HPDE6-E6E7 (cell line): ENCODE measurements around the gene COL5A1.

Source experiments
- DNase-seq: peaks from one replicate; pipeline ENCODE4 v3.0.0; 2011; ENCODE audit warnings: missing footprints; ENCODE audit errors: extremely low spot score

Gene COL5A1

DNA sequence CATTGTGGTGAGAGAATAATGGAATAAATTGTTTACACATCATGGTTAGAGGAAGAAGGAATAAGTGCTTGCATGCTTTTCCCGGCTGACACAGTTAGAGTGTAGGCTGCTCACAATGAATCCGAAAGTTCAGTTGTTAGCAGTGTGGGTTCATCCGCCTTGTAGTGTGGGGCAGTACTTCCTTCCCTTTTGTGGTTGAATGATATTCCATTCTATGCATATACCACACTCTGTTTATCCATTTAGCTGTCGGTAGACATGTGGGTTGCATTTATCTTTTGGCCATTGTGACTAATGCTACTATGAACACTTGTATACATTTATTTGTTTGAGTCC is 84.0 kb downstream of the COL5A1 start:
- DNase-seq = no peak

DNA sequence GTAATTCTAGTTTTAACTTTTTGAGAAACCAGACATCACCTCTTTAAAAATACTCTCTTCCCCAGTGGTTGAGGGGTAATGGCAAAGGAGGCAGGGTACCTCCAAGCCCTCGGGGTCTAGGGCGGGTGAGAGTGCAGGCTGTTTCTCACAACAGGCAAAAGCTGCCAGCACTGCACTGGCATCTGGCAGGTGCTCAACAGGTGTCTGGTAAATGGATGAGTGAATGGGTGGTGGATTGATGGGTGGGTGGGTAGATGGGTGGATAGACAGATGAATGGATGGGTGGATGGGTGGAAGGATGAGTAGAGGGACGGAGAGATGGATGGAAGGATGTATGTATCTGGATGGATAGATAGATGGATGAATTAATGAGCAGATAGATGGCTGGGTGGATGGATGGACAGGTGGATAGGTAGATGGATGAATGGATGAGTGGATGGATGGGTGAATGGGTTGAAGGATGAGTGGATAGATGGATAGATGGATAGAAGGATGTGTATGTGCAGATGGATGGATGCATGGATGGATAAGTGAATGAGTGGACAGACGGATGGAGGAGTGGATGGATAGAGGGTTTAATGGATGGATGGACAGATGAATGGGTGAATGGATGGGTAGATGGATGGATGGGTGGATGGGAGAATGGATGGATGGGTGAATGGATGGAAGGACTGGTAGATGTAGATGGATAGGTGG is 84.6 kb downstream of the COL5A1 start:
- no peak for DNase-seq

DNA sequence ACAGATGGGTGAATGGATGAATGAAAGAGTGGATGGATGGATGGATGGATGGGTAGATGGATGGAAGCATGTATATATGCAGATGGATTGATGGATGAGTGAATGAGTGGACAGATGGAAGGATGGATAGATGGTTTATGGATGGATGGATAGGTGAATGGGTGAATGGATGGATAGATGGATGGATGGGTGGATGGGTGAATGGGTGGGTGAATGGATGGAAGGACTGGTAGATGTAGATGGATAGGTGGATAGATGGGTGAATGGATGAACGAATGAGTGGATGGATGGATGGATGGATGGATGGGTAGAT is 85.1 kb downstream of the COL5A1 start:
- DNase-seq = no peak

DNA sequence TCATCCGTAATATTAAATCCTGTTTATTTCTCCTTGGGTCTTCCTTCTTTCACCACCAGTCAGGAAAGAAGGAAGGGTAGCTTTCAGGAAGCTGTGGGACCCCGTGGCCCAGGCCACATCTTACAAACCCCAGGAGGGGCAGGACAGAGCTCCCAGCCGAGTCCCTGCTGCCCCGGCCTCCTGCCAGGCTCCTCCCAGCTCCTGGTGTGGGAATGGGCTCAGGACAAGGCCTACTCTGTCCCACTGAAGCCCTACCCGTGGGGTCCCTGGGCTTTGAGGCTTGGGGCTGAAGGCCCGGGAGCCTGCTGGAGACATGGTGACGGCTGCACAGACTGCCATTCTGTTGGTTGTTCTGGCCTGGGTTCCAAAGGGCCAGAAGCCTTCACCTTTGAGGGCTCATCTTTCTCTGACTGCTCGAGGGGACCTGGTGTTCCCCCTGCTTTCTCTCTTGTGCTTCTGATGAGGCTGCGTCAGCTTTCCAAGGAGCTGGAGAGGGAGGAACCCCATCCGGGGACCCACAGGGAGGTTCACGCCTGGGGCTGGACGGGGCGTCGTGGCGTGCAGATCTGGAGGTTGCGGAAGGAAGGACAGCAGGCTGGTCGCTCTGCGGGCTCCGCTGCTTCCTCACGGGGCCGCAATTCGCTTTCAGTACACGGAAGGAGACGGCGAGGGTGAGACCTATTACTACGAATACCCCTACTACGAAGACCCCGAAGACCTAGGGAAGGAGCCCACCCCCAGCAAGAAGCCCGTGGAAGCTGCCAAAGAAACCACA is 86.6 kb downstream of the COL5A1 start:
- DNase-seq = no peak

DNA sequence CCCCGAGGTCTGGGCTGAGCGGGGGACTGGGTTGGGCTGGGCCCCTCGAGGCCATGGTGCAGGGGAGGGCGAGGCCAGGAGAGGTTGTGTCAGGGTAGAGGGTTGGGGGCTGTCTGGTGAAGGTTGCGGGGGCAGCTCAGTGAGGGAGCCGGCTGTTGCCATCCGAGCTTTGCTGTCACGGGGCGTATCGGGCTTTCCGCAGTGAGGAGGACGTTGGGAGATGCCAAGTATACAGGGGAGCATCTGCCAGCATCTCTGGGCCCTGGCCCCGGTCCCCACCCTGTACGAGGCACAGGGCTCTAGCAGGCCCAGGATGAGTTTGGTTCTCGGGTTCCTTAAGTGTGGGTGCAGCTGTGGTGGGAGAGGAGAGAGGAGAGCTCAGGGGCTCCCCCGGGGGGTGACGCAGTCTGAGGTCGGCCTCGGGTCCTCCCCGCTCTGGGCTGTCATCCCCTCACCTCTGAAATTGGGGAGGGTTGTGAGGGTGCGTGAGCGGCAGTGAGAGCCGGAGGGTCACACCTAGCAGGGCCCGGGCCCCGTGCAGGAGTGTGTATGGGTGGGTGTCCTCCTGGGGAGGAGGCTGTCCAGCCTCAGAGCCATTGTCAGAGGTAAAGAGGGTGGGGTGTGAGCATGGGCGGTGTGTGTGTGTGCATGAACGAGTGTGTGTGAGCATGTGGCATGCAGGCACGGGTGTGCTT is 87.3 kb downstream of the COL5A1 start:
- DNase-seq = no peak

DNA sequence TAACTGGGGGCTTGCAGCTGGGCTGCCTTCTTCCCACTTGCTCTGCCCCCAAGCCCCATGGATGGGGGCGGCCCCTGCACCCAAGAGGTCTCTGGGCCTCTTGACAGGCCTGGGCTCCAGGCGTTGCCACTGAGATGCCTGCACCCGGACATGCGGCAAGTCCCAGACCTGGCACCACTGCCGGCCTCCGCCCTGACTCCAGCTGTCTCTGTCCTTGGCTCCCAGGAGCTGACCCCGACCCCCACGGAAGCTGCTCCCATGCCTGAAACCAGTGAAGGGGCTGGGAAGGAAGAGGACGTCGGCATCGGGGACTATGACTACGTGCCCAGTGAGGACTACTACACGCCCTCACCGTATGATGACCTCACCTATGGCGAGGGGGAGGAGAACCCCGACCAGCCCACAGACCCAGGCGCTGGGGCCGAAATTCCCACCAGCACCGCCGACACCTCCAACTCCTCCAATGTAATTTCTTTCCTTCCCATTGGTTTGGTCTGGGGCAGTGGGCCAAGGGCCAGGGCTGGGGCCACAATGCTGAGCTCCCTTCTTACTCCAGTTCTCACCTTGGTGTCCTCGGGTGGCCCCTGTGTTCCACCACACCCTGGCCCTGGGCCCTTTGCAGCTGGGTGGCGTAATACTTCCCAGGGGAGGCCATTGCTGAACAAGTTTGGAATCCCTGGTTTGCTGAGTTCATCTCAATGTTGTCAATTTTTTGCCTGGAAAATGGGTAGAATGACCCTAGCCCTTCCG is 88.6 kb downstream of the COL5A1 start:
- no peak for DNase-seq

DNA sequence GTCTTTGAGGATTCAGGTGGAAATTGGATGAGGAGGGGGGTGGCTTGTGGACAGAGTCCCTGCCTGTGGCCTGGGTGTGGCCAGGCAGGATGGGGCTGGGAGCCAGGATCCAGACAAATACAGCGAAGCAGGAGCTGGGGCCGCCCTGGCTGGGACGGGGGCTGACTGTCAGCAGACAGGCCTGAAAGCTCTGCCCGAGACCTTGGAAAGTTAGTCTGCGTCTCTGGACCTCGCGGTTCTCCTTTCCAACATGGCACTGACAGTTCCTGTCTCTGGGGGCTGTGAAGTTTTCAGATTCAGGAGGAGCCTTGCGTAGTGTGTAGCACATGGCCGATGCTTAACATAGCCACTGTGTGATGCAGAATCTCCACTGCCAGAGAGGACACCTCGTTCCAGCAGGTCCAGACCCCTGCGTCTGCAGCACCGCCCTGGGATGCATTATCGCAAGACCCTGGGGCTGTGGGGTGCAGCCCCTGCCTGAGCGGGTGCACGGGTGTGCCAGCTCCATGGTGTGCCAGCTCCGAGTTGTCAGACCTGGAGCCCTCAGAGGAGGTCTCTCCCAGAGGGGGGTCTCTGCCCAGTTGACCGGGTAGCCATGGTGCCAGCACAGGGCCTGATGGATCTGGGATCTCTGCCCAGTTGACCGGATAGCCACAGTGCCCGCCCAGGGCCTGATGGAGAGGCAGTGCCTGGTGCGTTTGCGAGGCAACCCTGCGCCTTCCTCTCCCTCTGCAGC is 89.3 kb downstream of the COL5A1 start:
- DNase-seq = no peak

DNA sequence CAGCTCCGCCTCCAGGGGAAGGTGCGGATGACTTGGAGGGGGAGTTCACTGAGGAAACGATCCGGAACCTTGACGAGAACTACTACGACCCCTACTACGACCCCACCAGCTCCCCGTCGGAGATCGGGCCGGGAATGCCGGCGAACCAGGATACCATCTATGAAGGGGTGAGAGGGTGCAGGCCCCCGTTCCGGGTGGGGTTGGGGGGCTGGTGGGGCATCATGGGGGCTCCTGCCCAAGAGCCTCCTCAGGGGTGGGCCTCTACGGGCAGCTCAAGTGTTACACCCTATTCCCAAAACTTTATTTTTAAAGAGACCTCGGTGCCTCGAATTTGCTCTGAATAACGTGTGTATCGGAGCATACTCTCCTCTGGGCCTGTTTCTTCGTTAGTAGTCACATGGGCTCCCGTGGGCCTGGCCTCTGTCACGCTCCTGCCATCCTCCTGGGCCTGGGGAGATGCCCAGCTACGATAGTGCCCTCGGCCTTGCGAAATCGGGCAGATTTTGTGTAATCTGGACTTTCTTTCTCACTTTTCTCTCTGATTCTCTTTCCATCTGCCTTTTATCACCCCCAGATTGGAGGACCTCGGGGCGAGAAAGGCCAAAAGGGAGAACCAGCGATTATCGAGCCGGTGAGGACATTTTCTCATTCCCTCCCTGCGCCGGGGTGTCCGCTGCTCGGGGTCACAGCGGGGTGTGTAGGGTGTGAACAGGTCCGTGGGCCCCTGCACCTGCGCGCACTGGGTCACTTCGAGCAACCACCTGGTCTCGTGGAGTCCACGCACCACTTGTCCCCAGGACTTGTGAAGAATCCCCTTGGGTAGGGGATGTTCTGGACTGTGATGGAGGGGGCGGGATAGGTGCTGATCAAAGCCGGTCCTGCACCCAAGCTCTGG is 90.1 kb downstream of the COL5A1 start:
- DNase-seq = no peak

GRCh38 chr9:134732392-134733110 is 90.9 kb downstream of the COL5A1 start:
- DNase-seq = no peak

- DNase-seq = no peak
Measured at GRCh38 chr9:134733480-134734232, 92.1 kb downstream of the COL5A1 start.

DNA sequence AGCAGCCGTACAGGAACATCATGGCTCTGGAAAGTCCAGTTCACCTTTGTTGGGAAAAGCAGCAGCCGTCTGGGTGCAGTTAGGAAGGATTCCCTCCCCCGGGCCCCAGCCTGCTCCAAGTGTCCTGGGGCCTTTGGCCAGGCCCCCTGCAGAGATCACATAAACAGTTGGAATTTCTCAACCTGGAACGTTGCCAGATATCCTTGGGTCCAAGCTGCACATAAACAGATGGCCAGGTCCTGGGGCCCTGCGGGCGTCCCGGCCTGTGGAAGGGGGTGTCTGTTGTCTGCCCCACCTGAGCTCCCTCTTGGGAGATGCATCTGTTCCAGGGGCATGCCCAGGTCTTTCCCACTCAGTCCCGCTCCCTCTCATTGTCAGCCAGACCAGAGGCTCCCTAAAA is 92.7 kb downstream of the COL5A1 start:
- no peak for DNase-seq

DNA sequence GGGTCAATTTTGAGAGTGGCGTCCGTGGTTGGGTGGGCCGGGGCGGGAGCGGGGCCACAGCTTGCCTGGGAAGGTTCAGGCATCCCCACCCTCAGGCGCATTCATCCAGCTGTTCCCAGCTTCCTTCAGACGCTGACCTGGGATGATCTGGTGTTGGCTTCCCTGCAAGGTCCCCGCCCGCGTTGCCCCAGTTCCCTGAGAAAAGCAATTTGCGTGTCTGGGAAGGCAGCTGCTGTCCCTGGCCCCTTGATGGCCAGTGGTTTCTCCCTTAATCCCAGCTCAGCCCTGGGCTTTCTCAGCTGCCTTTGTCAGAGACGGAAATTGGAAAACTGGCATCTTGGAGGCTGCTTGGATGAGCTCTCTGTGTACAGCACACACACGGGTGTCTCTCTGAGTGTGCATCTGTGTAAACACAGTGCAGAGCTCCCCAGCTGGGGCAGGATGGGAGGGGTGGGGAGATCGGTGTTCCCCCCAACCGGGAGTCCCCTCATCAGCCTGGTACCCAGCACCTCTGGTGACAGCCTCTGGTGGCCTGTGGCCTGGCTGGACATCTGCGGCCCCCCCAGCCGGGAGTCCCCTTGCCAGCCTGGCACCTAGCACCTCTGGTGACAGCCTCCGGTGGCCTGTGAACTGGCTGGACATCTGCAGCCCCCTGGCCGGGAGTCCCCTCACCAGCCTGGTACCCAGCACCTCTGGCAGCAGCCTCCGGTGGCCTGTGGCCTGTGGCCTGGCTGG is 94.0 kb downstream of the COL5A1 start:
- no peak for DNase-seq

DNA sequence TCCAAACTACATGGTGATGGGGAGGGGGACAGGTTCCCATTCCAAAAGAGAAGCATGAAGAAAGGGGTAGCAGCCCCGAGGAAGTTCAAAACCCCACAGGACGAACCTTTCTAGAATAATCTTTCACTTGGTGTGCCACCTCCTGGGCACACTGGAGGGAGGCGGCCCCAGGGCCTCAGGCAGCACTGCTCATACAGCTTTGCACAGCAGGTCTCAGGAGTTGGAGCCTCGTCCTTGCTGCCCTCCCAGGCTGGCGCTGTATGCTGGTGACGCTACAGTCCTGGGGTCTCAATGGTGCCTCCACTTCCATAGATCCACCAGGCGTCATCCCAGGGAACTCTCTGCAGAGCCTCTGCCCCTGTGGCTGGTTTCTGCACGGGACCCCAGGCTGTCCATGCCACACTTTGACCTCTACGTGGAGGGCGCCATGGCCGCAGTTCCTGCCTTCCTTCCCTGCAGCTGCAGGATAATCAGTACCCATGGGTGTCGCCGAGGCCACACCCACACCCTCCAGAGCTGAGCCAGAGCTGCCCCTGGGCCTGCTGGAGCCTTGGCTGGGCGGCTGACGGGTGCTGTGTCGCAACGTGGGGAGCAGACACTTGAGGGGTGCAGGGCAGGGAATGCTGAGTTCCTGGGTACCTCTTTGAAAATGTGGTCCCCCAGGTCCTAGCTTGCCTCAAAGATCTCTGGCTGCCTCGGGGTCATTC is 95.3 kb downstream of the COL5A1 start:
- no peak for DNase-seq

GRCh38 chr9:134737842-134738580 is 96.4 kb downstream of the COL5A1 start:
- no peak for DNase-seq

DNA sequence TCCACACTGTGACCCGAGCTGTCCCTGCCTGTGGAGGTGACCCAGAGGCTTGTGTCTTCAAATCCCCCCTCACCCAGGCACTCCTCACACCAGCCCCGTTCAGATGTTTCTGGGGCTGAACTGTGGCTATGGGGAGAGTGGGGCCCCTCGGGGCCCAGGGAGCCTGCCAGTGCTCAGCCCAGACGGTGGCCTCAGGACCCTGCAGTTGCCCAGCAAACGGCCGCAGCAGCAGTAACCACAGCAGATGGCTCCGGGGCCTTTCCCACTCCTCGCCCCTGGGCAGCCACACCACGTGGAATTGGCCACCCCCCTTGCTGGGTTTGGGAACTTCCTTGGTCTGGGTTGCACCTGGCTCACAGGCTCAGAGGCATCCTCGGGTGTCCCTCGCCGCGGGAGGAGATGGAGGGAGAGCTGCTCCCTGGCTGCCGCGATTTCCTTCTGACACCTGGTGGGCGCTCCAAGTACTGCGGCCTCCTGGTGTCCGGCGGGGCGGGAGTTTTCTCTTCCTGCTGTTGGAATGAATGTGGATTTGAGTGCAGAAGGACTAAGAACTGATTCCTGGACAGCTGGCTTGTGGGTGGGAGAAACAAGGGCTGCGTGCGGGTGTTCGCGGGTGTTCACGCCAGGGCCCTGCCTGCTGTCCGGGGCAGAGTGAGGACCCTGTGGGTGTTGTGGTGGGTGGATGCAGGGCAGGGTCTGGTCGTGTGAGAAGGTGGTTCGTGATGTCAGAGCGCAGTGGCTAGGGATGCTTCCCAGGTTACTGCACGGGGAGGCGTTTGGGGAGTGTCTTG is 97.5 kb downstream of the COL5A1 start:
- DNase-seq = no peak

DNA sequence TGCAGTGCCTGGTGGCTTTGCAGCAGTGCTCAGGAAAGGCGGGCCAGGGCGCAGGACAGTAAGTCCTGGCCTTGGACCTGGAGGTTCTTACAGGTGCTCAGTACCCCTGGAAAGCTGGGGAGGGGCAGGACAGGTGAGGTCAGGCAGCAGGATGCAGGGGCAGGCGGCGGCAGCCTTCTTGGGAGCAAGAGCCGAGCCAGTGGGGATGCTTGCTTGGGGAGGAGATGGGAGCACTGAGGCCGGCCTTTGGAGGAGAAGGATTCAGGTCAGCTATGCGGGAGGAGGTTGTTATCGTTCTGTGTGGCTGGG is 98.0 kb downstream of the COL5A1 start:
- DNase-seq = no peak

DNA sequence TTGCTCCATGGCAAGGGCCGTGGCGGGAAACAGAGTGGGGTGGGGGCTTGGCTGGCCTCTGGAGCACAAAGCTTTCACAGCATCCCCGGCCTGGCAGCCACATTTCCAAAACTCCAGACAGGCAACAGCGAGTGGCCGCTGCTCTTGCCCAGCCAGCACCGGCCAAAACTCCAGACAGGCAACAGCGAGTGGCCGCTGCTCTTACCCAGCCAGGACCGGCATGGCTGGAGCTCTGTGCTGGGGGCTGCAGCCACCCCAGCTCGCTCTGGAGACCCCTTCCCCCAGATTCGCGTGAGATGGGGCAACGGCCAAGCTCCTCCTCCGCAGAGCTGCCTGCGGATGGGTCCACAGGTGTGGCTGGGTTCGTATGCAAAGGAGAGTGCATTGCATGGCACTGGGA is 98.5 kb downstream of the COL5A1 start:
- DNase-seq = no peak
